HEK293 (cell line): ENCODE data around the gene ELN.

Experiments used
- ZBTB48 ChIP-seq: fragments of 450-650 bp; formaldehyde crosslinking; IDR thresholded peaks from 2 replicates; pipeline ENCODE4 v1.5.1; 2016; ENCODE audit warnings: missing biosample characterization, missing genetic modification characterization
- ZNF140 ChIP-seq: fragments of 450-650 bp; formaldehyde crosslinking; IDR thresholded peaks from 2 replicates; pipeline ENCODE4 v1.5.1; 2016; ENCODE audit warnings: missing biosample characterization, missing genetic modification characterization
- ZNF184 ChIP-seq: fragments of 450-650 bp; IDR thresholded peaks from 2 replicates; pipeline ENCODE4 v1.5.1; 2018; ENCODE audit warnings: missing biosample characterization, mild to moderate bottlenecking, missing genetic modification characterization
- ZNF350 ChIP-seq: fragments of 450-650 bp; formaldehyde crosslinking; IDR thresholded peaks from 2 replicates; pipeline ENCODE4 v1.5.0; 2017; ENCODE audit warnings: missing biosample characterization, mild to moderate bottlenecking, missing genetic modification characterization
- ZNF426 ChIP-seq: fragments of 450-650 bp; formaldehyde crosslinking; IDR thresholded peaks from 2 replicates; pipeline ENCODE4 v1.5.1; 2017; ENCODE audit warnings: missing biosample characterization, missing genetic modification characterization, mild to moderate bottlenecking, inconsistent platforms, moderate library complexity
- TF ChIP-seq, protein P1 (sequence below): fragments of 450-650 bp; formaldehyde crosslinking; IDR thresholded peaks from 2 replicates; pipeline ENCODE4 v1.5.1; 2016; ENCODE audit warnings: missing biosample characterization, missing genetic modification characterization
- TF ChIP-seq, protein P2 (sequence below): fragments of 450-650 bp; formaldehyde crosslinking; IDR thresholded peaks from 2 replicates; pipeline ENCODE4 v1.5.1; 2016; ENCODE audit warnings: missing biosample characterization, missing genetic modification characterization

DNA sequence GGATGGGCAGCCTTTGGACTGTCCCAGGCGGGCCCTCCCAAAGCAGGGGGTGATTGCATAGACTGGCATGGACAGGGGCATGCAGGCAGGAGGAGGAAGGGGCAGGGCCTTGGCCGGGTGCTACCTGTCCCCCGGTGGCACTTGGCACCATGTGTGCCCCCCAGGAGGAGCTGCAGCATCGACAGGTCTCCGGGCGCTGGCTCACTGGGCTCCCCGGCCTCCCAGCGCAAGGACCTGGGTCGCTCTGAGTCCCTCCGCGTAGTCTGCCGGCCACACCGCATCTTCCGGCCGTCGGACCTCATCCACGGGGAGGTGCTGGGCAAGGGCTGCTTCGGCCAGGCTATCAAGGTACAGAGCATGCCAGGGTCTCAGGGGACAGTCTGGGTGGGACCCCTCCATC, 78.9 kb downstream of the ELN start:
- TF ChIP-seq ZNF350 (tag by site-specific recombination) (no peak), ZBTB48 (tag by site-specific recombination) (no peak), ZNF426 (tag by site-specific recombination) (no peak), ZNF184 (tag by site-specific recombination) (no peak), ZNF140 (no peak)
- TF ChIP-seq, protein P1, sequence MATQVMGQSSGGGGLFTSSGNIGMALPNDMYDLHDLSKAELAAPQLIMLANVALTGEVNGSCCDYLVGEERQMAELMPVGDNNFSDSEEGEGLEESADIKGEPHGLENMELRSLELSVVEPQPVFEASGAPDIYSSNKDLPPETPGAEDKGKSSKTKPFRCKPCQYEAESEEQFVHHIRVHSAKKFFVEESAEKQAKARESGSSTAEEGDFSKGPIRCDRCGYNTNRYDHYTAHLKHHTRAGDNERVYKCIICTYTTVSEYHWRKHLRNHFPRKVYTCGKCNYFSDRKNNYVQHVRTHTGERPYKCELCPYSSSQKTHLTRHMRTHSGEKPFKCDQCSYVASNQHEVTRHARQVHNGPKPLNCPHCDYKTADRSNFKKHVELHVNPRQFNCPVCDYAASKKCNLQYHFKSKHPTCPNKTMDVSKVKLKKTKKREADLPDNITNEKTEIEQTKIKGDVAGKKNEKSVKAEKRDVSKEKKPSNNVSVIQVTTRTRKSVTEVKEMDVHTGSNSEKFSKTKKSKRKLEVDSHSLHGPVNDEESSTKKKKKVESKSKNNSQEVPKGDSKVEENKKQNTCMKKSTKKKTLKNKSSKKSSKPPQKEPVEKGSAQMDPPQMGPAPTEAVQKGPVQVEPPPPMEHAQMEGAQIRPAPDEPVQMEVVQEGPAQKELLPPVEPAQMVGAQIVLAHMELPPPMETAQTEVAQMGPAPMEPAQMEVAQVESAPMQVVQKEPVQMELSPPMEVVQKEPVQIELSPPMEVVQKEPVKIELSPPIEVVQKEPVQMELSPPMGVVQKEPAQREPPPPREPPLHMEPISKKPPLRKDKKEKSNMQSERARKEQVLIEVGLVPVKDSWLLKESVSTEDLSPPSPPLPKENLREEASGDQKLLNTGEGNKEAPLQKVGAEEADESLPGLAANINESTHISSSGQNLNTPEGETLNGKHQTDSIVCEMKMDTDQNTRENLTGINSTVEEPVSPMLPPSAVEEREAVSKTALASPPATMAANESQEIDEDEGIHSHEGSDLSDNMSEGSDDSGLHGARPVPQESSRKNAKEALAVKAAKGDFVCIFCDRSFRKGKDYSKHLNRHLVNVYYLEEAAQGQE (tag by site-specific recombination): no peak
- TF ChIP-seq, protein P2, sequence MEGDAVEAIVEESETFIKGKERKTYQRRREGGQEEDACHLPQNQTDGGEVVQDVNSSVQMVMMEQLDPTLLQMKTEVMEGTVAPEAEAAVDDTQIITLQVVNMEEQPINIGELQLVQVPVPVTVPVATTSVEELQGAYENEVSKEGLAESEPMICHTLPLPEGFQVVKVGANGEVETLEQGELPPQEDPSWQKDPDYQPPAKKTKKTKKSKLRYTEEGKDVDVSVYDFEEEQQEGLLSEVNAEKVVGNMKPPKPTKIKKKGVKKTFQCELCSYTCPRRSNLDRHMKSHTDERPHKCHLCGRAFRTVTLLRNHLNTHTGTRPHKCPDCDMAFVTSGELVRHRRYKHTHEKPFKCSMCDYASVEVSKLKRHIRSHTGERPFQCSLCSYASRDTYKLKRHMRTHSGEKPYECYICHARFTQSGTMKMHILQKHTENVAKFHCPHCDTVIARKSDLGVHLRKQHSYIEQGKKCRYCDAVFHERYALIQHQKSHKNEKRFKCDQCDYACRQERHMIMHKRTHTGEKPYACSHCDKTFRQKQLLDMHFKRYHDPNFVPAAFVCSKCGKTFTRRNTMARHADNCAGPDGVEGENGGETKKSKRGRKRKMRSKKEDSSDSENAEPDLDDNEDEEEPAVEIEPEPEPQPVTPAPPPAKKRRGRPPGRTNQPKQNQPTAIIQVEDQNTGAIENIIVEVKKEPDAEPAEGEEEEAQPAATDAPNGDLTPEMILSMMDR (tag by site-specific recombination): no peak
